ENCODE data around the gene EIF1. TPM values are rescaled to one million over a fixed set of nuclear protein-coding genes. Genes with fewer than 3 reads are reported as not detected.
"Not testable (repeated sequence)": the region's sequence is repeated elsewhere in the genome, so short reads cannot be mapped to it uniquely, and the experiment has no call there.

The EIF1 gene
- total and polyA plus RNA-seq, 2 donors from 2014 or later: 842 to 1,166 TPM

GRCh38 chr17:41639492-41640473 is 48.9 kb upstream of the EIF1 start:
- Histone ChIP-seq H3K27me3 (ENCODE audit: control insufficient read depth, insufficient read depth, low read length) (no peaks in the 10 kb centered on the region), H3K4me3 (ENCODE audit: low read length in 3 of 3) (no peak overlapping the region), H3K36me3 (ENCODE audit: control insufficient read depth in 2 of 3, insufficient read depth in 3 of 3, low read length in 3 of 3) (no peaks in the 10 kb centered on the region), H3K9ac (ENCODE audit: low read length in 3 of 3) (no peak overlapping the region), H3K9me3 (ENCODE audit: control insufficient read depth in 2 of 3, insufficient read depth in 1 of 3, low read length in 3 of 3) (no peaks in the 10 kb centered on the region), H3K4me1 (ENCODE audit: control insufficient read depth in 2 of 3, insufficient read depth in 2 of 3, low read depth in 1 of 3, low read length in 3 of 3) (no peaks in the 10 kb centered on the region), H3K27ac (ENCODE audit: low read depth in 2 of 2, low read length in 2 of 2) (no peak overlapping the region)
- no peak for DNase-seq
- no peak for FAIRE-seq
- intact Hi-C loops (cut with DNase I): loop anchor here (10.0 kb wide), 1 partner anchor 735 kb away; no protein-coding TSS in a partner anchor
- TF ChIP-seq, protein P1, sequence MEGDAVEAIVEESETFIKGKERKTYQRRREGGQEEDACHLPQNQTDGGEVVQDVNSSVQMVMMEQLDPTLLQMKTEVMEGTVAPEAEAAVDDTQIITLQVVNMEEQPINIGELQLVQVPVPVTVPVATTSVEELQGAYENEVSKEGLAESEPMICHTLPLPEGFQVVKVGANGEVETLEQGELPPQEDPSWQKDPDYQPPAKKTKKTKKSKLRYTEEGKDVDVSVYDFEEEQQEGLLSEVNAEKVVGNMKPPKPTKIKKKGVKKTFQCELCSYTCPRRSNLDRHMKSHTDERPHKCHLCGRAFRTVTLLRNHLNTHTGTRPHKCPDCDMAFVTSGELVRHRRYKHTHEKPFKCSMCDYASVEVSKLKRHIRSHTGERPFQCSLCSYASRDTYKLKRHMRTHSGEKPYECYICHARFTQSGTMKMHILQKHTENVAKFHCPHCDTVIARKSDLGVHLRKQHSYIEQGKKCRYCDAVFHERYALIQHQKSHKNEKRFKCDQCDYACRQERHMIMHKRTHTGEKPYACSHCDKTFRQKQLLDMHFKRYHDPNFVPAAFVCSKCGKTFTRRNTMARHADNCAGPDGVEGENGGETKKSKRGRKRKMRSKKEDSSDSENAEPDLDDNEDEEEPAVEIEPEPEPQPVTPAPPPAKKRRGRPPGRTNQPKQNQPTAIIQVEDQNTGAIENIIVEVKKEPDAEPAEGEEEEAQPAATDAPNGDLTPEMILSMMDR (IDR thresholded peaks at IDR 0.05; ENCODE audit: borderline replicate concordance, extremely low read depth, insufficient read depth): no peak

GRCh38 chr17:41640596-41640995 is 48.1 kb upstream of the EIF1 start:
- not testable (repeated sequence) for H3K36me3 ChIP-seq (ENCODE audit: control insufficient read depth in 2 of 3, insufficient read depth in 3 of 3, low read length in 3 of 3); H3K9me3 ChIP-seq (ENCODE audit: control insufficient read depth in 2 of 3, insufficient read depth in 1 of 3, low read length in 3 of 3); FAIRE-seq; H3K27me3 ChIP-seq (ENCODE audit: control insufficient read depth, insufficient read depth, low read length); H3K27ac ChIP-seq (ENCODE audit: low read depth in 2 of 2, low read length in 2 of 2); DNase-seq; H3K4me1 ChIP-seq (ENCODE audit: control insufficient read depth in 2 of 3, insufficient read depth in 2 of 3, low read depth in 1 of 3, low read length in 3 of 3); H3K4me3 ChIP-seq (ENCODE audit: low read length in 3 of 3); H3K9ac ChIP-seq (ENCODE audit: low read length in 3 of 3)
- intact Hi-C loops (cut with DNase I): loop anchor here (10.0 kb wide), 1 partner anchor 736 kb away; no protein-coding TSS in a partner anchor

GRCh38 chr17:41642252-41643156 is 46.2 kb upstream of the EIF1 start:
- DNase-seq (no peak), FAIRE-seq (no peak)
- Histone ChIP-seq H3K4me3 (ENCODE audit: low read length in 3 of 3) (no peak overlapping the region), H3K4me1 (ENCODE audit: control insufficient read depth in 2 of 3, insufficient read depth in 2 of 3, low read depth in 1 of 3, low read length in 3 of 3) (no peaks in the 10 kb centered on the region), H3K9me3 (ENCODE audit: control insufficient read depth in 2 of 3, insufficient read depth in 1 of 3, low read length in 3 of 3) (no peaks in the 10 kb centered on the region), H3K9ac (ENCODE audit: low read length in 3 of 3) (no peak overlapping the region), H3K36me3 (ENCODE audit: control insufficient read depth in 2 of 3, insufficient read depth in 3 of 3, low read length in 3 of 3) (no peaks in the 10 kb centered on the region), H3K27ac (ENCODE audit: low read depth in 2 of 2, low read length in 2 of 2) (no peak overlapping the region), H3K27me3 (ENCODE audit: control insufficient read depth, insufficient read depth, low read length) (no peaks in the 10 kb centered on the region)
- intact Hi-C loops (cut with DNase I): loop anchor here (10.0 kb wide), 1 partner anchor 738 kb away; no protein-coding TSS in a partner anchor
- TF ChIP-seq, protein P1 (IDR thresholded peaks at IDR 0.05; ENCODE audit: borderline replicate concordance, extremely low read depth, insufficient read depth): no peak
